HepG2 (cell line): ENCODE results near the gene GNAL. TPM values are rescaled to one million over a fixed set of nuclear protein-coding genes. Genes with fewer than 3 reads are reported as not detected.

ENCODE experiments used
- ARNT2 ChIP-seq: sonication (generic); formaldehyde crosslinking; IDR thresholded peaks from 2 replicates; pipeline ENCODE4 v1.8.0; 2022; ENCODE audit warnings: mild to moderate bottlenecking, low read depth, missing genetic modification reagents, moderate library complexity
- CREB3 ChIP-seq: sonication (generic); formaldehyde crosslinking; IDR thresholded peaks from 2 replicates; pipeline ENCODE4 v1.5.0; 2020; ENCODE audit warnings: missing genetic modification reagents
- DR1 ChIP-seq: sonication (generic); formaldehyde crosslinking; IDR thresholded peaks from 2 replicates; pipeline ENCODE4 v1.8.0; 2021; ENCODE audit warnings: mild to moderate bottlenecking, missing genetic modification reagents, inconsistent platforms
- FOXA3 ChIP-seq: IDR thresholded peaks from 2 replicates; pipeline ENCODE4 v1.6.1; 2016; ENCODE audit warnings: missing genetic modification reagents, missing compliant biosample characterization
- MAZ ChIP-seq, 2 experiments: sonication (generic) in 1 of 2; formaldehyde crosslinking in 1 of 2; IDR thresholded peaks; 2 replicates each; pipeline versions ENCODE4 v1.5.0 to v1.6.1; 2012 to 2020; ENCODE audit warnings: low read depth in 2 of 2, mild to moderate bottlenecking in 2 of 2, borderline replicate concordance in 1 of 2, improper control_type of control experiment in 1 of 2, low read length in 1 of 2, missing genetic modification reagents in 1 of 2, moderate library complexity in 1 of 2
- MTERF4 ChIP-seq: sonication (generic); formaldehyde crosslinking; IDR thresholded peaks from 2 replicates; pipeline ENCODE4 v1.8.0; 2023; ENCODE audit warnings: mild to moderate bottlenecking, missing genetic modification reagents
- RERE ChIP-seq: IDR thresholded peaks from 2 replicates; pipeline ENCODE4 v1.6.1; 2016; ENCODE audit warnings: low read depth, missing genetic modification reagents, missing compliant biosample characterization
- RXRA ChIP-seq: sonication (generic); formaldehyde crosslinking; IDR thresholded peaks from 2 replicates; pipeline ENCODE4 v1.5.1; 2020; ENCODE audit warnings: missing genetic modification reagents
- SMARCC2 ChIP-seq: fragments of 450-650 bp; IDR thresholded peaks from 2 replicates; pipeline ENCODE4 v1.6.1; 2017; ENCODE audit warnings: antibody characterized with exemption, mild to moderate bottlenecking
- SNAPC5 ChIP-seq: sonication (generic); formaldehyde crosslinking; IDR thresholded peaks from 2 replicates; pipeline ENCODE4 v1.8.1; 2023; ENCODE audit warnings: mild to moderate bottlenecking, missing genetic modification reagents, borderline replicate concordance
- SP1 ChIP-seq, 2 experiments: fragments of 450-650 bp in 1 of 2; sonication (generic) in 1 of 2; formaldehyde crosslinking in 1 of 2; IDR thresholded peaks; 2 replicates each; pipeline versions ENCODE4 v1.4.0 to v1.6.1; 2016 to 2020; ENCODE audit warnings: missing genetic modification reagents in 1 of 2
- SRSF9 ChIP-seq: fragments of 200-400 bp; formaldehyde crosslinking; IDR thresholded peaks from 2 replicates; pipeline ENCODE4 v1.6.1; 2018; ENCODE audit warnings: borderline replicate concordance, mild to moderate bottlenecking, low read depth, low read length; ENCODE audit not compliant: insufficient read depth, poor library complexity, severe bottlenecking
- TP53 ChIP-seq: sonication (generic); formaldehyde crosslinking; conservative IDR thresholded peaks from 2 replicates; pipeline ENCODE4 v1.4.0; 2020; ENCODE audit warnings: missing genetic modification reagents
- XRCC5 ChIP-seq: fragments of 200-400 bp; formaldehyde crosslinking; optimal IDR thresholded peaks from 2 replicates; pipeline ENCODE3; 2017; ENCODE audit warnings: mild to moderate bottlenecking, low read length
- ZFP82 ChIP-seq: sonication (generic); formaldehyde crosslinking; IDR thresholded peaks from 2 replicates; pipeline ENCODE4 v1.5.1; 2020; ENCODE audit warnings: mild to moderate bottlenecking, missing genetic modification reagents, borderline replicate concordance
- ZNF292 ChIP-seq: sonication (generic); formaldehyde crosslinking; IDR thresholded peaks from 2 replicates; pipeline ENCODE4 v1.8.1; 2022; ENCODE audit warnings: mild to moderate bottlenecking, low read depth, missing genetic modification reagents, borderline replicate concordance
- ZNF337 ChIP-seq: sonication (generic); formaldehyde crosslinking; IDR thresholded peaks from 2 replicates; pipeline ENCODE4 v1.5.1; 2020; ENCODE audit warnings: missing genetic modification reagents, low read depth, mild to moderate bottlenecking, borderline replicate concordance
- ZNF549 ChIP-seq: sonication (generic); formaldehyde crosslinking; IDR thresholded peaks from 2 replicates; pipeline ENCODE4 v1.5.0; 2020; ENCODE audit warnings: missing genetic modification reagents
- ZNF569 ChIP-seq: sonication (generic); formaldehyde crosslinking; IDR thresholded peaks from 2 replicates; pipeline ENCODE4 v1.5.0; 2020; ENCODE audit warnings: mild to moderate bottlenecking, missing genetic modification reagents, moderate library complexity, borderline replicate concordance
- ZNF790 ChIP-seq: sonication (generic); formaldehyde crosslinking; IDR thresholded peaks from 2 replicates; pipeline ENCODE4 v1.8.0; 2022; ENCODE audit warnings: missing genetic modification reagents, mild to moderate bottlenecking, borderline replicate concordance
- ZNF878 ChIP-seq: sonication (generic); formaldehyde crosslinking; IDR thresholded peaks from 2 replicates; pipeline ENCODE4 v1.8.1; 2023; ENCODE audit warnings: mild to moderate bottlenecking, missing genetic modification reagents, moderate library complexity
- polyA plus RNA-seq, 8 experiments: library from polyadenylated mRNA; depleted of rRNA in 3 of 8; stranded (reverse) in 7 of 8; unstranded in 1 of 8; fragments of >200 nt; fragmentation: Illumina TruSeq in 4 of 8; extraction: Trizol in 4 of 8; gene quantifications; 2 replicates each; pipeline versions ENCODE4 v1.2.1 to v1.2.3, GENCODE V29; 2011 to 2016; ENCODE audit warnings: low read depth in 4 of 8, missing spikeins in 1 of 8, mixed read lengths in 1 of 8; ENCODE audit not compliant: insufficient read depth in 1 of 8
- total RNA-seq, 5 experiments: library from RNA; depleted of rRNA; stranded (reverse); fragments of >200 nt; fragmentation: Illumina TruSeq; extraction: Trizol; gene quantifications; 2 replicates each; pipeline ENCODE4 v1.2.3, GENCODE V29; 2016; ENCODE audit warnings: low read depth in 1 of 5

GNAL gene
- total and polyA plus RNA-seq, 2 of the 13 experiments (the other 11 are each of a cell fraction or from before 2014, with no cell fraction given): 0.87 to 1.4 TPM

- TF ChIP-seq XRCC5 (peak; percentile 82), MAZ (IDR thresholded peaks at IDR 0.05; ENCODE audit: borderline replicate concordance, low read depth, low read length) (peak; percentile 61; the same call in 1 of the 2 replicates), MAZ (CRISPR knock-in tag; IDR thresholded peaks at IDR 0.05; ENCODE audit: low read depth) (peak; percentile 79), RXRA (CRISPR knock-in tag) (peak; percentile 51), ZNF549 (CRISPR knock-in tag) (no peak), ARNT2 (CRISPR knock-in tag) (peak; percentile 60; the same call in 1 of the 2 replicates), TP53 (CRISPR knock-in tag) (peak; percentile 80; the same call in 1 of the 2 replicates), DR1 (CRISPR knock-in tag) (peak; percentile 68), ZNF337 (no peak), MTERF4 (CRISPR knock-in tag) (no peak), ZNF878 (CRISPR knock-in tag) (no peak), SNAPC5 (CRISPR knock-in tag) (no peak), ZFP82 (CRISPR knock-in tag) (no peak), SMARCC2 (no peak), CREB3 (CRISPR knock-in tag) (0 out of 2 replicates have a peak, but pooled peaks have one; percentile 54), FOXA3 (peak; percentile 50; the same call in 1 of the 2 replicates), ZNF790 (CRISPR knock-in tag) (no peak; the same call in 1 of the 2 replicates), RERE (no peak; the same call in 1 of the 2 replicates), ZNF569 (CRISPR knock-in tag) (no peak; the same call in 1 of the 2 replicates), SRSF9 (no peak), SP1 (IDR thresholded peaks at IDR 0.05) (no peak), SP1 (CRISPR knock-in tag; IDR thresholded peaks at IDR 0.05) (peak; percentile 97), ZNF292 (CRISPR knock-in tag) (no peak)
These were observed 162.2 kb downstream of the GNAL start, which contains the start of gene CHMP1B (continued) for GRCh38 chr18:11851146-11851805.
